ENCODE data around the gene ADM. TPM values are rescaled to one million over a fixed set of nuclear protein-coding genes. Genes with fewer than 3 reads are reported as not detected.

The ADM gene
- total and polyA plus RNA-seq, 4 donors = 9.7 to 33.1 (median 22.7) TPM

DNA sequence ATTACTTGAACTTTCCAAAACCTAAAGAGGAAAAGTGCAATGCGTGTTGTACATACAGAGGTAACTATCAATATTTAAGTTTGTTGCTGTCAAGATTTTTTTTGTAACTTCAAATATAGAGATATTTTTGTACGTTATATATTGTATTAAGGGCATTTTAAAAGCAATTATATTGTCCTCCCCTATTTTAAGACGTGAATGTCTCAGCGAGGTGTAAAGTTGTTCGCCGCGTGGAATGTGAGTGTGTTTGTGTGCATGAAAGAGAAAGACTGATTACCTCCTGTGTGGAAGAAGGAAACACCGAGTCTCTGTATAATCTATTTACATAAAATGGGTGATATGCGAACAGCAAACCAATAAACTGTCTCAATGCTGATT lies 2.1 kb downstream of the ADM start:
- peak overlapping the region; percentile 67 to 87 for H3K9ac ChIP-seq (ENCODE audit: low read depth in 1 of 2, low read length in 2 of 2)
- H3K27me3 ChIP-seq (ENCODE audit: control insufficient read depth in 4 of 4, insufficient read depth in 4 of 4, low read length in 3 of 4) = no peaks in the 10 kb centered on the region
- peak overlapping the region; percentile 63 to 89 (median 73) for H3K4me3 ChIP-seq (ENCODE audit: low read depth in 1 of 3, low read length in 3 of 3)
- peaks cover 6 to 54% (median 32%) of the 10 kb centered on the region in 4 donors for H3K4me1 ChIP-seq (ENCODE audit: control insufficient read depth in 4 of 4, insufficient read depth in 4 of 4, low read length in 3 of 4)
- no peaks in the 10 kb centered on the region for H3K36me3 ChIP-seq (ENCODE audit: control insufficient read depth in 4 of 4, insufficient read depth in 3 of 4, low read depth in 1 of 4, low read length in 3 of 4)
- H3K9me3 ChIP-seq (ENCODE audit: control insufficient read depth in 4 of 4, low read length in 3 of 4) = no peaks in the 10 kb centered on the region
- DNase-seq (ENCODE audit: low spot score) = no peak
- peak overlapping the region; percentile 84 to 96 for H3K27ac ChIP-seq (ENCODE audit: low read depth in 1 of 2, low read length in 2 of 2)
- WGBS = 34% methylated on average over 9 of the region's 9 CpGs
- TF ChIP-seq, protein P1, sequence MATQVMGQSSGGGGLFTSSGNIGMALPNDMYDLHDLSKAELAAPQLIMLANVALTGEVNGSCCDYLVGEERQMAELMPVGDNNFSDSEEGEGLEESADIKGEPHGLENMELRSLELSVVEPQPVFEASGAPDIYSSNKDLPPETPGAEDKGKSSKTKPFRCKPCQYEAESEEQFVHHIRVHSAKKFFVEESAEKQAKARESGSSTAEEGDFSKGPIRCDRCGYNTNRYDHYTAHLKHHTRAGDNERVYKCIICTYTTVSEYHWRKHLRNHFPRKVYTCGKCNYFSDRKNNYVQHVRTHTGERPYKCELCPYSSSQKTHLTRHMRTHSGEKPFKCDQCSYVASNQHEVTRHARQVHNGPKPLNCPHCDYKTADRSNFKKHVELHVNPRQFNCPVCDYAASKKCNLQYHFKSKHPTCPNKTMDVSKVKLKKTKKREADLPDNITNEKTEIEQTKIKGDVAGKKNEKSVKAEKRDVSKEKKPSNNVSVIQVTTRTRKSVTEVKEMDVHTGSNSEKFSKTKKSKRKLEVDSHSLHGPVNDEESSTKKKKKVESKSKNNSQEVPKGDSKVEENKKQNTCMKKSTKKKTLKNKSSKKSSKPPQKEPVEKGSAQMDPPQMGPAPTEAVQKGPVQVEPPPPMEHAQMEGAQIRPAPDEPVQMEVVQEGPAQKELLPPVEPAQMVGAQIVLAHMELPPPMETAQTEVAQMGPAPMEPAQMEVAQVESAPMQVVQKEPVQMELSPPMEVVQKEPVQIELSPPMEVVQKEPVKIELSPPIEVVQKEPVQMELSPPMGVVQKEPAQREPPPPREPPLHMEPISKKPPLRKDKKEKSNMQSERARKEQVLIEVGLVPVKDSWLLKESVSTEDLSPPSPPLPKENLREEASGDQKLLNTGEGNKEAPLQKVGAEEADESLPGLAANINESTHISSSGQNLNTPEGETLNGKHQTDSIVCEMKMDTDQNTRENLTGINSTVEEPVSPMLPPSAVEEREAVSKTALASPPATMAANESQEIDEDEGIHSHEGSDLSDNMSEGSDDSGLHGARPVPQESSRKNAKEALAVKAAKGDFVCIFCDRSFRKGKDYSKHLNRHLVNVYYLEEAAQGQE (IDR thresholded peaks at IDR 0.05) = no peak
- TF ChIP-seq HNF4G (IDR thresholded peaks at IDR 0.05) (no peak), NR2F2 (IDR thresholded peaks at IDR 0.05) (no peak), TAF1 (conservative IDR thresholded peaks at IDR 0.05) (no peak), RXRA (IDR thresholded peaks at IDR 0.05) (no peak), RAD21 (IDR thresholded peaks at IDR 0.05) (no peak), FOXA1 (IDR thresholded peaks at IDR 0.05) (no peak), EGR1 (IDR thresholded peaks at IDR 0.05; ENCODE audit: low read depth in 2 of 2) (no peak), SP1 (IDR thresholded peaks at IDR 0.05) (no peak), FOXA2 (IDR thresholded peaks at IDR 0.05) (no peak), YY1 (IDR thresholded peaks at IDR 0.05) (no peak), JUND (IDR thresholded peaks at IDR 0.05) (no peak), GABPA (IDR thresholded peaks at IDR 0.05 in 1 of 2, conservative IDR thresholded peaks at IDR 0.05 in 1 of 2) (no peak), HNF4A (conservative IDR thresholded peaks at IDR 0.05) (no peak)
- TF ChIP-seq, protein P2, sequence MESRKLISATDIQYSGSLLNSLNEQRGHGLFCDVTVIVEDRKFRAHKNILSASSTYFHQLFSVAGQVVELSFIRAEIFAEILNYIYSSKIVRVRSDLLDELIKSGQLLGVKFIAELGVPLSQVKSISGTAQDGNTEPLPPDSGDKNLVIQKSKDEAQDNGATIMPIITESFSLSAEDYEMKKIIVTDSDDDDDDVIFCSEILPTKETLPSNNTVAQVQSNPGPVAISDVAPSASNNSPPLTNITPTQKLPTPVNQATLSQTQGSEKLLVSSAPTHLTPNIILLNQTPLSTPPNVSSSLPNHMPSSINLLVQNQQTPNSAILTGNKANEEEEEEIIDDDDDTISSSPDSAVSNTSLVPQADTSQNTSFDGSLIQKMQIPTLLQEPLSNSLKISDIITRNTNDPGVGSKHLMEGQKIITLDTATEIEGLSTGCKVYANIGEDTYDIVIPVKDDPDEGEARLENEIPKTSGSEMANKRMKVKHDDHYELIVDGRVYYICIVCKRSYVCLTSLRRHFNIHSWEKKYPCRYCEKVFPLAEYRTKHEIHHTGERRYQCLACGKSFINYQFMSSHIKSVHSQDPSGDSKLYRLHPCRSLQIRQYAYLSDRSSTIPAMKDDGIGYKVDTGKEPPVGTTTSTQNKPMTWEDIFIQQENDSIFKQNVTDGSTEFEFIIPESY (IDR thresholded peaks at IDR 0.05) = no peak
- TF ChIP-seq, protein P3, sequence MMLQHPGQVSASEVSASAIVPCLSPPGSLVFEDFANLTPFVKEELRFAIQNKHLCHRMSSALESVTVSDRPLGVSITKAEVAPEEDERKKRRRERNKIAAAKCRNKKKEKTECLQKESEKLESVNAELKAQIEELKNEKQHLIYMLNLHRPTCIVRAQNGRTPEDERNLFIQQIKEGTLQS (IDR thresholded peaks at IDR 0.05) = no peak
- TF ChIP-seq, protein P4, sequence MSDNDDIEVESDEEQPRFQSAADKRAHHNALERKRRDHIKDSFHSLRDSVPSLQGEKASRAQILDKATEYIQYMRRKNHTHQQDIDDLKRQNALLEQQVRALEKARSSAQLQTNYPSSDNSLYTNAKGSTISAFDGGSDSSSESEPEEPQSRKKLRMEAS (IDR thresholded peaks at IDR 0.05) = no peak
- TF ChIP-seq, protein P5, sequence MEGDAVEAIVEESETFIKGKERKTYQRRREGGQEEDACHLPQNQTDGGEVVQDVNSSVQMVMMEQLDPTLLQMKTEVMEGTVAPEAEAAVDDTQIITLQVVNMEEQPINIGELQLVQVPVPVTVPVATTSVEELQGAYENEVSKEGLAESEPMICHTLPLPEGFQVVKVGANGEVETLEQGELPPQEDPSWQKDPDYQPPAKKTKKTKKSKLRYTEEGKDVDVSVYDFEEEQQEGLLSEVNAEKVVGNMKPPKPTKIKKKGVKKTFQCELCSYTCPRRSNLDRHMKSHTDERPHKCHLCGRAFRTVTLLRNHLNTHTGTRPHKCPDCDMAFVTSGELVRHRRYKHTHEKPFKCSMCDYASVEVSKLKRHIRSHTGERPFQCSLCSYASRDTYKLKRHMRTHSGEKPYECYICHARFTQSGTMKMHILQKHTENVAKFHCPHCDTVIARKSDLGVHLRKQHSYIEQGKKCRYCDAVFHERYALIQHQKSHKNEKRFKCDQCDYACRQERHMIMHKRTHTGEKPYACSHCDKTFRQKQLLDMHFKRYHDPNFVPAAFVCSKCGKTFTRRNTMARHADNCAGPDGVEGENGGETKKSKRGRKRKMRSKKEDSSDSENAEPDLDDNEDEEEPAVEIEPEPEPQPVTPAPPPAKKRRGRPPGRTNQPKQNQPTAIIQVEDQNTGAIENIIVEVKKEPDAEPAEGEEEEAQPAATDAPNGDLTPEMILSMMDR (IDR thresholded peaks at IDR 0.05; ENCODE audit: low read depth, low read length, missing input control) = no peak

Data from liver (tissue), 9 donors.